Pancreas (tissue), 10 donors: ENCODE data around the gene CYRIA. TPM values are rescaled to one million over a fixed set of nuclear protein-coding genes. Genes with fewer than 3 reads are reported as not detected.

Experiments used
- ATAC-seq, 4 donors: fragments of 200-7000 bp; cut with Tn5 transposase; one replicate each; pipeline versions ENCODE4 v1.8.0 to v1.9.1; 2020; ENCODE audit warnings: mild to moderate bottlenecking in 4 of 4, moderate library complexity in 4 of 4
- DNase-seq, 6 donors: peaks; one replicate each; pipeline ENCODE4 v3.0.0-alpha.2; 2020
- FAIRE-seq: peaks from 2 replicates; lab custom pipeline; 2012; peaks lifted over from hg19 to GRCh38; lab: Jason Lieb, UNC
- H3K27ac ChIP-seq, 4 donors: fragments of 200-600 bp; sonication (generic); 1 replicate in 3 of 4; 2 replicates in 1 of 4; pipeline versions ENCODE4 v1.5.0 to v1.8.0; 2020
- H3K27me3 ChIP-seq, 4 donors: fragments of 200-600 bp; one replicate each; pipeline ENCODE4 v1.8.0; 2021
- H3K36me3 ChIP-seq, 3 donors: fragments of 200-600 bp; sonication (generic) in 1 of 3; one replicate each; pipeline versions ENCODE4 v1.5.0 to v1.8.0; 2020 to 2021
- H3K4me1 ChIP-seq, 3 donors: fragments of 200-600 bp; one replicate each; pipeline ENCODE4 v1.8.0; 2021
- H3K4me3 ChIP-seq, 4 donors: fragments of 200-600 bp; sonication (generic) in 2 of 4; one replicate each; pipeline versions ENCODE4 v1.5.0 to v1.8.0; 2020 to 2021
- H3K9me3 ChIP-seq, 4 donors: fragments of 200-600 bp; one replicate each; pipeline ENCODE4 v1.8.0; 2021
- CTCF ChIP-seq, 4 donors: fragments of 200-600 bp; sonication (generic) in 3 of 4; IDR thresholded peaks; one replicate each; pipeline versions ENCODE4 v1.5.0 to v1.8.0; 2021; ENCODE audit warnings: antibody characterized with exemption in 4 of 4
- WGBS, 2 donors: extraction: QIAGEN DNeasy Blood & Tissue Kit; methylation state at CpG; one replicate each; pipeline ENCODE4 v1.1.7; 2013; 5-methylcytosine and 5-hydroxymethylcytosine counted together
- intact Hi-C, 3 donors: fragments of 100-400 bp; cut with DNase I; formaldehyde crosslinking; loops; one replicate each; pipeline versions ENCODE4 v1.11.1 to v1.14.2; 2022
- polyA plus RNA-seq, 2 donors: library from polyadenylated mRNA; stranded (reverse); fragments of 200-250 nt; gene quantifications; one replicate each; pipeline ENCODE4 v1.2.3, GENCODE V29; 2013
- total RNA-seq, 6 donors: library from RNA; stranded (reverse); fragmentation: NEBNext Ultra II Directional in 4 of 6; extraction: Animal tissue kit (Norgen Biotek cat#: 25700) in 4 of 6; gene quantifications; one replicate each; pipeline versions ENCODE4 v1.2.1 to v1.2.4, GENCODE V29; 2021 to 2023
- donor health status: healthy with polysubstance abuse.
- donor health status: DM: no; HTN: no; CAD: no; lungs with moderate emphysema.
- donor health status: DM: no; HTN: no; CAD: no.
- donor health status: control.
- donor health status: control.
- donor health status: Bipolar disorder and iron deficiency.
- donor health status: DM: yes; HTN: yes; CAD: no.
- donor health status: DM: no; HTN: no; CAD: no.
- donor health status: DM: no; HTN: no; CAD: no.
- donor health status: DM: yes; HTN: yes; CAD: no.

Gene CYRIA
- total and polyA plus RNA-seq, 8 donors: 0.65 to 7.6 (median 1.7) TPM

GRCh38 chr2:16635791-16636699, 29.6 kb downstream of the CYRIA start:
- DNase-seq: no peak
- no peak for TF ChIP-seq CTCF (IDR thresholded peaks at IDR 0.05)
- ATAC-seq: no peak
- 53 to 60% methylated on average over 15 of the region's 15 CpGs for WGBS, 2 donors
- intact Hi-C loops: no loop called here
- no peaks in the 10 kb centered on the region for H3K9me3 ChIP-seq
- no peak for FAIRE-seq
- no peaks in the 10 kb centered on the region for H3K36me3 ChIP-seq
- no peak overlapping the region for H3K27ac ChIP-seq
- no peak overlapping the region for H3K4me3 ChIP-seq
- no peaks in the 10 kb centered on the region for H3K4me1 ChIP-seq
- no peaks in the 10 kb centered on the region for H3K27me3 ChIP-seq

DNA sequence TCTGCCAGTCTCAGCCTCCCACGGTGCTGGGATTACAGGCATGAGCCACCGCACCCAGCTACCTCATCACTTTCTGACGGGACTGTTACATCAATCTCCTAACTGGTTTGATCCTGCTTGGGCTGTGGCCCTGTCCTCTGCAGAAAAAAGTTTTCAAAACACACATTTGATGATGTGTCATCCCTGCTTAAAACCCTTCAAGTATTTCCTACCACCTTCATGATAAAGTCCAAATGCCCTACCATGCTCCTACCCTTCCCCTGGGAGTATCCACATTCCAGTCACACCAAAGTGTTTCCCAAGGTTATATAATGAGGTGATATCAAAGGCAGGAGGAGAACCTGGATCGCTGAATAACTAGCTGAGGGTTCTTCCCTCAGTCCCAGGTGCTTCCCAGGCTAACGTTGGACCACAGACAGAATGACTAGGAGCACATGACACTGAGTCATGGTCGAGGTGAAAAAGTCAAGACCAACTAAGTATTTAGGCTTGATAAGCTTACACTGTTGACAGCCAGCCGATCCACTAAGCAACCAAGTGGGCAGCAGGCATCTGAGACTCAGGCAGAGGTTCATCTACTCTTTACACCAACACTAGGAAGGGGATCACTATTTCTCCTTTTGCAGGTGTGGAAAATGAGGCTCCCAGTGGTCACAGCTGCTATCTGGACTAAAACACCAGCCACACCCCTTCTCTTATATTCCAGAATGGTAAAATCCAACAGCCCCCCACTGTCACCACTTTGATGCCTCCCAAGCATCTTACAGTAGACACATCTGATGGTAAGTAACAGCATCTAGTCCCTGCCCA, 31.8 kb downstream of the CYRIA start:
- Histone ChIP-seq H3K36me3 (no peaks in the 10 kb centered on the region), H3K27me3 (no peaks in the 10 kb centered on the region), H3K9me3 (no peaks in the 10 kb centered on the region), H3K4me3 (no peak overlapping the region), H3K27ac (no peak overlapping the region), H3K4me1 (no peaks in the 10 kb centered on the region)
- no peak for FAIRE-seq
- WGBS, 2 donors: 48 to 54% methylated on average over 7 of the region's 7 CpGs
- peak in 2 of 4 donors; percentile 43 to 51 for ATAC-seq
- intact Hi-C loops: no loop called here
- no peak for DNase-seq
- TF ChIP-seq CTCF (IDR thresholded peaks at IDR 0.05): no peak

- intact Hi-C loops: no loop called here
- WGBS, 2 donors: 39 to 54% methylated on average over 7 of the region's 7 CpGs
- Histone ChIP-seq H3K36me3 (no peaks in the 10 kb centered on the region), H3K9me3 (no peaks in the 10 kb centered on the region), H3K4me1 (no peaks in the 10 kb centered on the region), H3K27me3 (no peaks in the 10 kb centered on the region), H3K27ac (no peak overlapping the region), H3K4me3 (no peak overlapping the region)
- ATAC-seq: no peak
- no peak for DNase-seq
- FAIRE-seq: no peak
- no peak for TF ChIP-seq CTCF (IDR thresholded peaks at IDR 0.05)
Observed at GRCh38 chr2:16632598-16632997, 33.0 kb downstream of the CYRIA start.

- ATAC-seq (peak in 1 of 4 donors; percentile 61), DNase-seq (no peak)
- no peaks in the 10 kb centered on the region for H3K4me1 ChIP-seq
Observed at GRCh38 chr2:16630463-16630862, 35.2 kb downstream of the CYRIA start.

More at GRCh38 chr2:16630463-16630862, 35.2 kb downstream of the CYRIA start:
- 76 to 86% methylated on average over 3 of the region's 3 CpGs for whole genome bisulfite sequencing, 2 donors
- peak in 1 of 4 donors; percentile 8 for TF ChIP-seq CTCF (IDR thresholded peaks at IDR 0.05)
- H3K27ac ChIP-seq: no peak overlapping the region
- intact Hi-C loops: no loop called here
- H3K36me3 ChIP-seq: no peaks in the 10 kb centered on the region
- no peak overlapping the region for H3K4me3 ChIP-seq
- H3K27me3 ChIP-seq: no peaks in the 10 kb centered on the region
- FAIRE-seq: no peak
- no peaks in the 10 kb centered on the region for H3K9me3 ChIP-seq
